22Rv1 (cell line): ENCODE results near the gene CDC42.

Experiments used
- CTCF ChIP-seq: fragments of 450-650 bp; IDR thresholded peaks from 2 replicates; pipeline ENCODE4 v1.5.1; 2017; ENCODE audit warnings: mild to moderate bottlenecking
- ZFX ChIP-seq: fragments of 450-650 bp; IDR thresholded peaks from 2 replicates; pipeline ENCODE4 v1.6.1; 2017; ENCODE audit warnings: antibody characterized with exemption, borderline replicate concordance

DNA sequence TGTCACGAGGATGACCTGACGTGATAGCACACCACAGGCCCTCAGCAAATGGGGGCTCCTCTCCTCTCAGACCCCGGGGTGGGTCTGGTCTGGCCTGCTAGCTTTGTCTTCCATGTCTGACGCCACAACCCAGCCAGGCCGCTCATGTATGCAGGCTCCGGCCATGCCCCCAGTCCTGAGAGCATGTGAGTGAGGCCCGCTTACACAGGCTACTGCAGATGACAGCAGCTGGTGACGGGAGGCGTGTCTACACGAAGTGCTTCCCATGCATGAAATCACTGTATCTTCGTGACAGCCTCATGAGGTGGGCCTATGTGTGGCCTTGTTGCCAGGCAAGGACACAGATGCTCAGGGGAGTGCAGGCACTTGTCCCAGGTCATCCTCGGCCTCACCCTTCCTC lies 74.0 kb downstream of the CDC42 start:
- TF ChIP-seq CTCF (no peak), ZFX (no peak)
